H1 (cell line): ENCODE data around the gene COPA. TPM values are rescaled to one million over a fixed set of nuclear protein-coding genes. Genes with fewer than 3 reads are reported as not detected.
A peak's percentile ranks its signal among the peaks of the same experiment; 100 is the strongest.

ENCODE experiments used
- ATF2 ChIP-seq: IDR thresholded peaks from 2 replicates; pipeline ENCODE4 v1.6.1; 2012; ENCODE audit warnings: low read length, inconsistent platforms
- ATF3 ChIP-seq: IDR thresholded peaks from 2 replicates; pipeline ENCODE4 v1.6.1; 2011; ENCODE audit warnings: low read depth, mild to moderate bottlenecking, low read length; ENCODE audit not compliant: insufficient read depth
- BRCA1 ChIP-seq: IDR thresholded peaks from 2 replicates; pipeline ENCODE4 v1.6.1; 2012; ENCODE audit warnings: low read depth, low read length, improper control_type of control experiment
- CTCF ChIP-seq, 3 experiments: IDR thresholded peaks; 1 replicate in 2 of 3; 2 replicates in 1 of 3; pipeline versions ENCODE4 v1.5.1 to v1.6.1; 2011; ENCODE audit warnings: low read length in 3 of 3, mild to moderate bottlenecking in 3 of 3, inconsistent platforms in 2 of 3, low read depth in 1 of 3, moderate library complexity in 1 of 3; ENCODE audit not compliant: insufficient read depth in 1 of 3; ENCODE audit errors: control extremely low read depth in 1 of 3
- EP300 ChIP-seq, 2 experiments: IDR thresholded peaks; 1 replicate in 1 of 2; 2 replicates in 1 of 2; pipeline ENCODE4 v1.6.1; 2011 to 2012; ENCODE audit warnings: low read depth in 2 of 2, low read length in 2 of 2, mild to moderate bottlenecking in 2 of 2, borderline replicate concordance in 1 of 2, inconsistent platforms in 1 of 2, moderate library complexity in 1 of 2
- JUN ChIP-seq: IDR thresholded peaks from 2 replicates; pipeline ENCODE4 v1.6.1; 2011; ENCODE audit warnings: low read depth, mild to moderate bottlenecking, improper control_type of control experiment, low read length
- JUND ChIP-seq: IDR thresholded peaks from 2 replicates; pipeline ENCODE4 v1.6.1; 2011; ENCODE audit warnings: mild to moderate bottlenecking, improper control_type of control experiment, low read length
- NANOG ChIP-seq: IDR thresholded peaks from 2 replicates; pipeline ENCODE4 v1.6.1; 2011; ENCODE audit warnings: low read length, low read depth, mild to moderate bottlenecking, inconsistent platforms; ENCODE audit not compliant: insufficient read depth, poor library complexity, severe bottlenecking
- NRF1 ChIP-seq: IDR thresholded peaks from 2 replicates; pipeline ENCODE4 v1.6.1; 2011; ENCODE audit warnings: mild to moderate bottlenecking, low read depth, low read length, improper control_type of control experiment
- PHF8 ChIP-seq: fragments of 200-600 bp; sonication (generic); conservative IDR thresholded peaks from 2 replicates; pipeline ENCODE4 v1.7.1; 2012; ENCODE audit warnings: low read depth, mild to moderate bottlenecking, inconsistent platforms, low read length, moderate library complexity
- RBBP5 ChIP-seq: IDR thresholded peaks from 2 replicates; pipeline ENCODE4 v1.7.1; 2012; ENCODE audit warnings: low read depth, mild to moderate bottlenecking, inconsistent platforms, low read length, moderate library complexity, borderline replicate concordance
- RNF2 ChIP-seq: fragments of 200-900, 300-1000 bp; sonication (generic); IDR thresholded peaks from 2 replicates; pipeline ENCODE4 v1.7.1; 2016; ENCODE audit warnings: borderline replicate concordance, low read depth, mild to moderate bottlenecking, antibody characterized with exemption, low read length; ENCODE audit not compliant: poor library complexity, severe bottlenecking; ENCODE audit errors: missing control alignments
- SAP30 ChIP-seq: fragments of 300-600 bp; sonication (generic); IDR thresholded peaks from 2 replicates; pipeline ENCODE4 v1.7.1; 2012; ENCODE audit warnings: low read length, moderate library complexity, mild to moderate bottlenecking, inconsistent platforms; ENCODE audit not compliant: insufficient read depth, insufficient replicate concordance
- SIN3A ChIP-seq, 2 experiments: IDR thresholded peaks in 1 of 2; conservative IDR thresholded peaks in 1 of 2; 2 replicates each; pipeline ENCODE4 v1.6.1; 2011 to 2012; ENCODE audit warnings: low read length in 2 of 2, improper control_type of control experiment in 1 of 2, low read depth in 1 of 2, mild to moderate bottlenecking in 1 of 2
- SIX5 ChIP-seq: IDR thresholded peaks from 2 replicates; pipeline ENCODE4 v1.6.1; 2011; ENCODE audit warnings: mild to moderate bottlenecking, low read depth, low read length
- TCF12 ChIP-seq: IDR thresholded peaks from 2 replicates; pipeline ENCODE4 v1.6.1; 2011; ENCODE audit warnings: low read depth, mild to moderate bottlenecking, low read length
- TEAD4 ChIP-seq: IDR thresholded peaks from 2 replicates; pipeline ENCODE4 v1.6.1; 2012; ENCODE audit warnings: low read depth, low read length, inconsistent platforms, mixed read lengths
- YY1 ChIP-seq: IDR thresholded peaks from 2 replicates; pipeline ENCODE4 v1.6.1; 2011; ENCODE audit warnings: low read depth, mild to moderate bottlenecking, low read length
- ZNF274 ChIP-seq: IDR thresholded peaks from 2 replicates; pipeline ENCODE4 v1.7.0; 2012; ENCODE audit warnings: low read length, borderline replicate concordance; ENCODE audit errors: extremely low read depth
- polyA plus RNA-seq, 7 experiments: library from polyadenylated mRNA; depleted of rRNA in 3 of 7; stranded (reverse) in 5 of 7; unstranded in 2 of 7; fragments of >200 nt in 5 of 7; fragments of 200-250 nt in 2 of 7; gene quantifications; 1 replicate in 5 of 7; 2 replicates in 1 of 7; 4 replicates in 1 of 7; pipeline versions ENCODE4 v1.2.1 to v1.2.3, GENCODE V29; 2011 to 2013; ENCODE audit warnings: missing spikeins in 2 of 7, mixed read lengths in 2 of 7
- total RNA-seq: library from RNA; stranded (reverse); fragmentation: NEBNext Ultra II Directional; extraction: Animal tissue kit (Norgen Biotek cat#: 25700); gene quantifications from 2 replicates; pipeline ENCODE4 v1.2.1, GENCODE V29; 2021

Gene COPA
- total and polyA plus RNA-seq, 2 of the 8 experiments (the other 6 are each of a cell fraction or from before 2014, with no cell fraction given): 78.2 to 115 TPM

GRCh38 chr1:160284782-160285344, 58.2 kb downstream of the COPA start, which contains the start of gene PEX19 (continued):
- TF ChIP-seq TEAD4 (no peak), JUN (no peak), SIN3A (conservative IDR thresholded peaks at IDR 0.05 in 1 of 2, IDR thresholded peaks at IDR 0.05 in 1 of 2; ENCODE audit: low read depth in 1 of 2, low read length in 2 of 2) (peak in 1 of 2 experiments; percentile 87; a peak in 2 of 4 replicates), SAP30 (peak; percentile 29), CTCF (IDR thresholded peaks at IDR 0.05; ENCODE audit: control extremely low read depth in 1 of 3, insufficient read depth in 1 of 3, low read depth in 1 of 3, low read length in 3 of 3) (no peak), JUND (no peak), TCF12 (no peak), ATF3 (no peak), BRCA1 (no peak), PHF8 (peak; percentile 83), ZNF274 (no peak), RNF2 (no peak), ATF2 (no peak), EP300 (IDR thresholded peaks at IDR 0.05; ENCODE audit: borderline replicate concordance in 1 of 2, low read depth in 2 of 2, low read length in 2 of 2) (no peak), NRF1 (no peak), YY1 (peak; percentile 99), RBBP5 (0 out of 2 replicates have a peak, but pooled peaks have one; percentile 60), NANOG (no peak), SIX5 (no peak)
